ENCODE results near the gene WFIKKN1. TPM values are rescaled to one million over a fixed set of nuclear protein-coding genes. Genes with fewer than 3 reads are reported as not detected.

Gene WFIKKN1
- total and polyA plus RNA-seq, 5 donors, result 0.15 to 0.70 (median 0.23) TPM

DNA sequence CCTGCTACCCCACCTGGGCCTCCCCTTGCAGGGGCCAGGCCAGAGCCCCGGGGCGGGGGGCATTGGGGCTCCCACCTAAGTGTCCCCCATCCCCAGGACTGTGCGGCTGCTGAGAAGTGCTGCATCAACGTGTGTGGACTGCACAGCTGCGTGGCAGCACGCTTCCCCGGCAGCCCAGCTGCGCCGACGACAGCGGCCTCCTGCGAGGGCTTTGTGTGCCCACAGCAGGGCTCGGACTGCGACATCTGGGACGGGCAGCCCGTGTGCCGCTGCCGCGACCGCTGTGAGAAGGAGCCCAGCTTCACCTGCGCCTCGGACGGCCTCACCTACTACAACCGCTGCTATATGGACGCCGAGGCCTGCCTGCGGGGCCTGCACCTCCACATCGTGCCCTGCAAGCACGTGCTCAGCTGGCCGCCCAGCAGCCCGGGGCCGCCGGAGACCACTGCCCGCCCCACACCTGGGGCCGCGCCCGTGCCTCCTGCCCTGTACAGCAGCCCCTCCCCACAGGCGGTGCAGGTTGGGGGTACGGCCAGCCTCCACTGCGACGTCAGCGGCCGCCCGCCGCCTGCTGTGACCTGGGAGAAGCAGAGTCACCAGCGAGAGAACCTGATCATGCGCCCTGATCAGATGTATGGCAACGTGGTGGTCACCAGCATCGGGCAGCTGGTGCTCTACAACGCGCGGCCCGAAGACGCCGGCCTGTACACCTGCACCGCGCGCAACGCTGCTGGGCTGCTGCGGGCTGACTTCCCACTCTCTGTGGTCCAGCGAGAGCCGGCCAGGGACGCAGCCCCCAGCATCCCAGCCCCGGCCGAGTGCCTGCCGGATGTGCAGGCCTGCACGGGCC lies 1.9 kb downstream of the WFIKKN1 start:
- H3K27ac ChIP-seq (ENCODE audit: low read length), result no peak overlapping the region
- H3K4me1 ChIP-seq (ENCODE audit: control insufficient read depth, insufficient read depth, low read length), result peaks cover 5% of the 10 kb centered on the region
- no peaks in the 10 kb centered on the region for H3K27me3 ChIP-seq (ENCODE audit: control insufficient read depth, insufficient read depth)
- peak in 2 of 3 donors; percentile 40 to 74 for DNase-seq
- intact Hi-C loops (cut with DNase I), result no loop called here
- no peaks in the 10 kb centered on the region for H3K9me3 ChIP-seq (ENCODE audit: control insufficient read depth, low read length)
- no peak overlapping the region for H3K4me3 ChIP-seq (ENCODE audit: low read length)
- ATAC-seq, result no peak
- 95% methylated on average over 67 of the region's 67 CpGs for WGBS

GRCh38 chr16:633336-634050 lies 2.7 kb downstream of the WFIKKN1 start:
- DNase-seq (peak in 2 of 3 donors; percentile 58 to 64), ATAC-seq (no peak)
- no peak overlapping the region for H3K27ac ChIP-seq (ENCODE audit: low read length)
- no peaks in the 10 kb centered on the region for H3K27me3 ChIP-seq (ENCODE audit: control insufficient read depth, insufficient read depth)
- no peak overlapping the region for H3K4me3 ChIP-seq (ENCODE audit: low read length)
- no peaks in the 10 kb centered on the region for H3K9me3 ChIP-seq (ENCODE audit: control insufficient read depth, low read length)
- WGBS, result 97% methylated on average over 74 of the region's 74 CpGs
- intact Hi-C loops (cut with DNase I), result no loop called here
- peaks cover 5% of the 10 kb centered on the region for H3K4me1 ChIP-seq (ENCODE audit: control insufficient read depth, insufficient read depth, low read length)

- Histone ChIP-seq H3K4me1 (ENCODE audit: control insufficient read depth, insufficient read depth, low read length) (peaks cover 5% of the 10 kb centered on the region), H3K27me3 (ENCODE audit: control insufficient read depth, insufficient read depth) (no peaks in the 10 kb centered on the region), H3K27ac (ENCODE audit: low read length) (no peak overlapping the region), H3K9me3 (ENCODE audit: control insufficient read depth, low read length) (no peaks in the 10 kb centered on the region), H3K4me3 (ENCODE audit: low read length) (no peak overlapping the region)
- DNase-seq (peak in 1 of 3 donors; percentile 66), ATAC-seq (no peak)
- intact Hi-C loops (cut with DNase I), result no loop called here
- WGBS, result 90% methylated on average over 22 of the region's 22 CpGs
Measured at GRCh38 chr16:634051-634670, 3.4 kb downstream of the WFIKKN1 start.

DNA sequence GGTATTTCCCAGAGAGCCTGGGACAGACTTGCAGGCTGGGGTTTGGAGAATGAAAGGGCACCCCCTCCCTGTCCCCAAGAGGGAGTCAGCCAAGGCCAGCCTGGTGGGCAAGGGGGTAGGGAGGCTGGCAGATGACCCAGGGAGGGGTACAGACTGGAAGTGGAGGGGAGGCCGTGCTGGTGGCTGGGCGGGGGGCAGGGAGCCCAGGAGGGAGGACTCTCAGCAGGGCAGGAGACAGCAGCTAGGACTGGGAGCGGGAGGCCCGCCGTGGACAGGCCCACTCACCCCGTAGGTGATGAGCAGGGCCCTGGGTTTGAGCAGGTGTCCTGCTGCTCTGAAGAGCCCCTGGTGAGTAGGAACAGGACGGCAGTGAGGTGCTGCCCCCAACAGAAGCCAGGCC lies 4.2 kb downstream of the WFIKKN1 start:
- 86% methylated on average over 7 of the region's 7 CpGs for WGBS
- no peaks in the 10 kb centered on the region for H3K27me3 ChIP-seq (ENCODE audit: control insufficient read depth, insufficient read depth)
- intact Hi-C loops (cut with DNase I), result no loop called here
- no peak overlapping the region for H3K27ac ChIP-seq (ENCODE audit: low read length)
- DNase-seq, result peak in 1 of 3 donors; percentile 58
- H3K4me3 ChIP-seq (ENCODE audit: low read length), result no peak overlapping the region
- peaks cover 5% of the 10 kb centered on the region for H3K4me1 ChIP-seq (ENCODE audit: control insufficient read depth, insufficient read depth, low read length)
- no peak for ATAC-seq
- no peaks in the 10 kb centered on the region for H3K9me3 ChIP-seq (ENCODE audit: control insufficient read depth, low read length)

- intact Hi-C loops (cut with DNase I), result no loop called here
- Histone ChIP-seq H3K27me3 (ENCODE audit: control insufficient read depth, insufficient read depth) (no peaks in the 10 kb centered on the region), H3K27ac (ENCODE audit: low read length) (no peak overlapping the region), H3K4me1 (ENCODE audit: control insufficient read depth, insufficient read depth, low read length) (peaks cover 5% of the 10 kb centered on the region), H3K9me3 (ENCODE audit: control insufficient read depth, low read length) (no peaks in the 10 kb centered on the region), H3K4me3 (ENCODE audit: low read length) (peak overlapping the region; percentile 44)
- 3% methylated on average over 55 of the region's 55 CpGs for WGBS
- ATAC-seq (no peak), DNase-seq (peak in 1 of 3 donors; percentile 78)
Measured at GRCh38 chr16:635573-636205, 4.9 kb downstream of the WFIKKN1 start.

DNA sequence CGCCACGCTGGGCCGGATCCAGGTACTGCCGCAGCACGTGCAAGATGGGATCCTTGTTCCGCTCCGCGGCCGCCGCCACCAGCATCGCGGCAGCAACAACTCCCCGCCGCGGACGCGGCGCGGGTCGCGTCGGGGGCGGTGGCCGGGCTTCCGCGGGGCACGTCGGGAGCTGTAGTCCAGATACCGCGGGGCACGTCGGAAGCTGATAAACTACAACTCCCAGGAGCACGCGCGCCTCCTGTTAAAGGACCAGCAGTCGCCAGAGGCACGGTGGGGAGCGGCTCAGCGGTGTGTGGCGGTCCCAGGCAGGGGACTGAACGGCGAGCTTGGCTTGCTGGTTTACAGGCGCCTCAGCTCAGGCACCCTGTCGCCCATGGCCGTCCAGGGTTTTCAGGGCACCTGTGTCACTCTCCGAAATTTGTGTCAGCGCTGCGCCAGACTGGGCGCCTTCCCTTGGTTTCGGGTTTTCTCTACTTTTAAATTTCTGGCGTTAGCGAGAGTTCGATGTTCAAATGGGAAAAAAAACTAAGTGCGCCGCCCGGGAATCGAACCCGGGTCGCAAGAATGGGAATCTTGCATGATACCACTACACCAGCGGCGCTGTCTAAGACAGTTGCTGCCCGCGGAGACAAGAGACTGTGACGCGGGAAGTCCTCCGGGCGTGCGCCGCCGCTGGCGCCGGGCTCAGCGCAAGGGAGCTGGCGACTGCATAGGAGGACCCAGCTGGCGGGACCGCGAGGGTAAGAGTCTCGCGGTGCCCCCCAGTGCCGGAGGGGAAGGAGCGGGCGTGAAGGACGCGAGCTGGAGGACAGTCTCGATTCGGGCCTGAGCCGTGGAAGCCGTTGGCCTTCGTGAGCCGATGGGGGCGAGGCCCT lies 5.7 kb downstream of the WFIKKN1 start, which contains the start of gene METTL26:
METTL26 (minus strand) TSS at position 100 of the 875 bp plus-strand sequence; CDS start at position 85, 15 bp downstream.
- no peaks in the 10 kb centered on the region for H3K9me3 ChIP-seq (ENCODE audit: control insufficient read depth, low read length)
- under 1% methylated on average over 91 of the region's 91 CpGs for WGBS
- H3K4me1 ChIP-seq (ENCODE audit: control insufficient read depth, insufficient read depth, low read length), result peaks cover 5% of the 10 kb centered on the region
- peak within 1 kb of the TSS; percentile 44 for H3K4me3 ChIP-seq (ENCODE audit: low read length)
- peak; percentile 90 to 91 for ATAC-seq
- DNase-seq, result peak; percentile 98 to 99 (median 98)
- intact Hi-C loops (cut with DNase I), result no loop called here
- no peaks in the 10 kb centered on the region for H3K27me3 ChIP-seq (ENCODE audit: control insufficient read depth, insufficient read depth)
- peak within 1 kb of the TSS; percentile 95 for H3K27ac ChIP-seq (ENCODE audit: low read length)

GRCh38 chr16:637081-638018 lies 6.6 kb downstream of the WFIKKN1 start:
- peak; percentile 91 to 97 (median 96) for DNase-seq
- Histone ChIP-seq H3K4me1 (ENCODE audit: control insufficient read depth, insufficient read depth, low read length) (peaks cover 5% of the 10 kb centered on the region), H3K9me3 (ENCODE audit: control insufficient read depth, low read length) (no peaks in the 10 kb centered on the region), H3K27ac (ENCODE audit: low read length) (peak overlapping the region; percentile 95), H3K27me3 (ENCODE audit: control insufficient read depth, insufficient read depth) (no peaks in the 10 kb centered on the region), H3K4me3 (ENCODE audit: low read length) (peak overlapping the region; percentile 44)
- 17% methylated on average over 53 of the region's 53 CpGs for WGBS
- peak; percentile 82 to 85 for ATAC-seq
- intact Hi-C loops (cut with DNase I), result no loop called here

GRCh38 chr16:638034-638543 lies 7.3 kb downstream of the WFIKKN1 start:
- intact Hi-C loops (cut with DNase I), result no loop called here
- DNase-seq (peak in 1 of 3 donors; percentile 73), ATAC-seq (no peak)
- Histone ChIP-seq H3K27me3 (ENCODE audit: control insufficient read depth, insufficient read depth) (no peaks in the 10 kb centered on the region), H3K4me1 (ENCODE audit: control insufficient read depth, insufficient read depth, low read length) (peaks cover 5% of the 10 kb centered on the region), H3K9me3 (ENCODE audit: control insufficient read depth, low read length) (no peaks in the 10 kb centered on the region), H3K27ac (ENCODE audit: low read length) (peak overlapping the region; percentile 44), H3K4me3 (ENCODE audit: low read length) (no peak overlapping the region)
- 82% methylated on average over 15 of the region's 15 CpGs for WGBS

DNA sequence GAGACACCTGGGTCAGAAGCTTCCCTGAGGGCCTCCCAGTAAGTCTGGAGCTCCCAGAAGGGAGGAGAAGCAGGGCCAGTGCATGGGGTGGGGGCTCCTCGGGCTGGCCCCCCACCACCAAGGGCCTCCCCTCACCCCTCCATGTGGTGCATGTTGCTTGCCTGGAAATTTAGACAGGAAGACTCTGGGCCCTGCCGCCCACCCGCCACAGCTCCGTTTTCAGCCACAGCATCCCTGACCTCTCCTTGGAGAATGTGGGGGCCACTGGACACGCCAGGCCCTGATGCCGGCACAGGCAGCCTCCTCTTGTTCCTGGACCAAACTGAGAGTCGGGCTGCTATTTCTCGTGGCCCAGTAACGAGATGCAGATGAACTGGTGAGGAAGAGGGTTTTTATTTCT lies 8.1 kb downstream of the WFIKKN1 start:
- Histone ChIP-seq H3K9me3 (ENCODE audit: control insufficient read depth, low read length) (no peaks in the 10 kb centered on the region), H3K27me3 (ENCODE audit: control insufficient read depth, insufficient read depth) (no peaks in the 10 kb centered on the region), H3K27ac (ENCODE audit: low read length) (peak overlapping the region; percentile 14), H3K4me3 (ENCODE audit: low read length) (no peak overlapping the region), H3K4me1 (ENCODE audit: control insufficient read depth, insufficient read depth, low read length) (peaks cover 5% of the 10 kb centered on the region)
- 80% methylated on average over 9 of the region's 9 CpGs for WGBS
- DNase-seq, result peak in 1 of 3 donors; percentile 53
- intact Hi-C loops (cut with DNase I), result no loop called here
- ATAC-seq, result no peak
